Glutamatergic neuron (in vitro differentiated cells): Measurements from ENCODE around the gene CLEC4C. TPM values are rescaled to one million over a fixed set of nuclear protein-coding genes. Genes with fewer than 3 reads are reported as not detected.

Experiments used
- DNase-seq: peaks from one replicate; pipeline ENCODE4 v3.0.0; 2022
- H3K27ac Mint-ChIP-seq: one replicate; pipeline ENCODE4 v1.8.0; 2020; ENCODE audit warnings: mild to moderate bottlenecking, mixed read lengths, inconsistent platforms; ENCODE audit not compliant: unreplicated experiment
- H3K27me3 Mint-ChIP-seq: one replicate; pipeline ENCODE4 v1.8.0; 2020; ENCODE audit warnings: mild to moderate bottlenecking, moderate library complexity, mixed read lengths, inconsistent platforms; ENCODE audit not compliant: unreplicated experiment
- H3K36me3 Mint-ChIP-seq: one replicate; pipeline ENCODE4 v1.8.0; 2020; ENCODE audit warnings: mild to moderate bottlenecking, mixed read lengths, inconsistent platforms; ENCODE audit not compliant: unreplicated experiment
- H3K4me1 Mint-ChIP-seq: one replicate; pipeline ENCODE4 v1.8.0; 2020; ENCODE audit warnings: mild to moderate bottlenecking, low read depth, mixed read lengths, inconsistent platforms; ENCODE audit not compliant: unreplicated experiment
- H3K4me3 Mint-ChIP-seq: one replicate; pipeline ENCODE4 v1.8.0; 2020; ENCODE audit warnings: mild to moderate bottlenecking, mixed read lengths, inconsistent platforms; ENCODE audit not compliant: unreplicated experiment
- H3K9me3 Mint-ChIP-seq: one replicate; pipeline ENCODE4 v1.8.0; 2020; ENCODE audit warnings: mild to moderate bottlenecking, moderate library complexity, mixed read lengths, inconsistent platforms; ENCODE audit not compliant: unreplicated experiment
- CTCF ChIP-seq: fragments of 200-600 bp; sonication (generic); IDR thresholded peaks from one replicate; pipeline ENCODE4 v1.5.0; 2021; ENCODE audit not compliant: partially characterized antibody, unreplicated experiment
- total RNA-seq: library from RNA; stranded (reverse); fragmentation: NEBNext Ultra II Directional; extraction: Animal tissue kit (Norgen Biotek cat#: 25700); gene quantifications from one replicate; pipeline ENCODE4 v1.2.1, GENCODE V29; 2021; ENCODE audit not compliant: unreplicated experiment

Gene CLEC4C
- total RNA-seq, 1 donor from 2014 or later, result not detected

- H3K27ac Mint-ChIP-seq, result no peak overlapping the region
- no peaks in the 10 kb centered on the region for H3K36me3 Mint-ChIP-seq
- H3K4me3 Mint-ChIP-seq, result no peak overlapping the region
- no peaks in the 10 kb centered on the region for H3K4me1 Mint-ChIP-seq
- DNase-seq, result no peak
- H3K9me3 Mint-ChIP-seq, result peaks cover 3% of the 10 kb centered on the region
- peaks cover 5% of the 10 kb centered on the region for H3K27me3 Mint-ChIP-seq
- TF ChIP-seq CTCF, result no peak
Observed at GRCh38 chr12:7693793-7694192, 53.4 kb downstream of the CLEC4C start.

GRCh38 chr12:7681535-7681934, 65.6 kb downstream of the CLEC4C start:
- peaks cover 5% of the 10 kb centered on the region for H3K36me3 Mint-ChIP-seq
- H3K27me3 Mint-ChIP-seq, result peaks cover 1% of the 10 kb centered on the region
- no peak for DNase-seq
- no peaks in the 10 kb centered on the region for H3K4me1 Mint-ChIP-seq
- H3K27ac Mint-ChIP-seq, result no peak overlapping the region
- H3K4me3 Mint-ChIP-seq, result no peak overlapping the region
- no peak for TF ChIP-seq CTCF
- no peaks in the 10 kb centered on the region for H3K9me3 Mint-ChIP-seq

Other genes with a start within 250 kb of the CLEC4C start
- 20.6 TPM for gene CD163, start 243.6 kb downstream of the CLEC4C start, total RNA-seq
- not detected for gene APOBEC1, start 81.5 kb downstream of the CLEC4C start, total RNA-seq
- gene GDF3, start 51.6 kb downstream of the CLEC4C start, total RNA-seq, result 0.34 TPM
- not detected for gene DPPA3, start 35.9 kb downstream of the CLEC4C start, total RNA-seq
- gene NANOGNB, start 17.8 kb upstream of the CLEC4C start, total RNA-seq, result not detected
- gene NANOG, start 42.0 kb upstream of the CLEC4C start, total RNA-seq, result 1.3 TPM
- 1.3 TPM for gene SLC2A14, start 125.5 kb upstream of the CLEC4C start, total RNA-seq
- gene SLC2A3, start 188.8 kb upstream of the CLEC4C start, total RNA-seq, result 291 TPM